MM.1S (cell line): ENCODE data around the gene FAXDC2.

Experiments
- DNase-seq: peaks from one replicate; pipeline ENCODE4 v3.0.0-alpha.2; 2015
- H2AFZ ChIP-seq: fragments of 300-600 bp; sonication (generic); 2 replicates; pipeline ENCODE4 v1.6.0; 2016; ENCODE audit warnings: antibody characterized with exemption, low read length
- H3F3A ChIP-seq: fragments of 300-600 bp; sonication (generic); 2 replicates; pipeline ENCODE4 v1.6.1; 2016; ENCODE audit warnings: mild to moderate bottlenecking, antibody characterized with exemption, low read length, moderate library complexity, mixed read lengths; ENCODE audit not compliant: insufficient read depth
- H3K27ac ChIP-seq: fragments of 300-600 bp; sonication (generic); 2 replicates; pipeline ENCODE4 v1.5.1; 2016; ENCODE audit warnings: mild to moderate bottlenecking, low read length
- H3K27me3 ChIP-seq: fragments of 300-600 bp; sonication (generic); replicated peaks from 2 replicates; pipeline ENCODE4 v1.6.0; 2016; ENCODE audit warnings: low read length; ENCODE audit not compliant: insufficient read depth
- H3K36me3 ChIP-seq: fragments of 300-600 bp; sonication (generic); replicated peaks from 2 replicates; pipeline ENCODE4 v1.6.1; 2016; ENCODE audit warnings: mild to moderate bottlenecking, low read length, mixed read lengths; ENCODE audit not compliant: insufficient read depth
- H3K4me1 ChIP-seq: fragments of 300-600 bp; sonication (generic); 2 replicates; pipeline ENCODE4 v1.6.1; 2016; ENCODE audit warnings: low read length, mixed read lengths
- H3K4me2 ChIP-seq: fragments of 300-600 bp; sonication (generic); 2 replicates; pipeline ENCODE4 v1.6.0; 2016; ENCODE audit warnings: low read depth, low read length
- H3K4me3 ChIP-seq: fragments of 300-600 bp; sonication (generic); 2 replicates; pipeline ENCODE4 v1.5.1; 2016; ENCODE audit warnings: low read length, mixed read lengths
- H3K79me2 ChIP-seq: fragments of 300-600 bp; sonication (generic); 2 replicates; pipeline ENCODE4 v1.6.1; 2016; ENCODE audit warnings: mixed run types, low read length, mixed read lengths
- H3K9ac ChIP-seq: fragments of 300-600 bp; sonication (generic); 2 replicates; pipeline ENCODE4 v1.6.1; 2016; ENCODE audit warnings: low read length, mixed read lengths
- H3K9me2 ChIP-seq: fragments of 300-600 bp; sonication (generic); replicated peaks from 2 replicates; pipeline ENCODE4 v1.6.1; 2016; ENCODE audit warnings: mild to moderate bottlenecking, low read length, mixed read lengths; ENCODE audit not compliant: insufficient read depth
- H3K9me3 ChIP-seq: fragments of 300-600 bp; sonication (generic); replicated peaks from 2 replicates; pipeline ENCODE4 v1.6.1; 2016; ENCODE audit warnings: mild to moderate bottlenecking, low read length, mixed read lengths; ENCODE audit not compliant: insufficient read depth
- H4K20me1 ChIP-seq: fragments of 300-600 bp; sonication (generic); 2 replicates; pipeline ENCODE4 v1.6.1; 2016; ENCODE audit warnings: mild to moderate bottlenecking, low read length, moderate library complexity, mixed read lengths; ENCODE audit not compliant: insufficient read depth
- EZH2 ChIP-seq: fragments of 300-600 bp; sonication (generic); optimal IDR thresholded peaks from 2 replicates; pipeline ENCODE3; 2017; ENCODE audit warnings: low read depth, mild to moderate bottlenecking, antibody characterized with exemption, low read length, mixed read lengths
- EZH2phosphoT487 ChIP-seq: fragments of 300-600 bp; sonication (generic); IDR thresholded peaks from 2 replicates; pipeline ENCODE4 v1.6.1; 2018; ENCODE audit warnings: antibody characterized with exemption, low read length
- TF ChIP-seq, protein P1 (sequence below): fragments of 300-600 bp; sonication (generic); IDR thresholded peaks from 2 replicates; pipeline ENCODE4 v1.5.1; 2016; ENCODE audit warnings: antibody characterized with exemption, low read length, mixed read lengths

Gene FAXDC2

DNA sequence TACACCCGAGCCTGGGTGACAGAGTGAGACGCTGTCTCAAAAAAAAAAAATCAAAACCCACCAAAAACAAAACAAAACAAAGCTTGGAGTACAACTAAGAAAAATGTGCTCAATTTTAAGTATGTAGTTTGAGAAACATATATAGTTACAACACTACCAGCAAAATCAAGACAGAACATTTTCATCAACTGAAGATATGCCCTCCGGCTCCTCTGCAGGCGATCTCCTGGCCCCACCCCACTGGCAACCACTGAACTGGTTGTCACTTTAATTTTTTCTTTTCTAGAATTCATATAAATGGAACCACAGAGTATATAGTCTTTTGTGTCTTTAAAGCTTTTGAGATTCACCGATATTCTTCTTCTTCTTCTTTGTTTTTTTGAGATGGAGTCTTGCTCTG lies 43.0 kb upstream of the FAXDC2 start:
- H3K4me1 ChIP-seq = no peaks in the 10 kb centered on the region
- no peak for DNase-seq
- no peaks in the 10 kb centered on the region for H3K9me2 ChIP-seq
- H4K20me1 ChIP-seq = no peaks in the 10 kb centered on the region
- H3K9me3 ChIP-seq = no peaks in the 10 kb centered on the region
- no peaks in the 10 kb centered on the region for H3K79me2 ChIP-seq
- H3F3A ChIP-seq = no peaks in the 10 kb centered on the region
- H3K27me3 ChIP-seq = no peaks in the 10 kb centered on the region
- H3K4me2 ChIP-seq = no peak overlapping the region
- no peak overlapping the region for H3K4me3 ChIP-seq
- no peak overlapping the region for H3K9ac ChIP-seq
- TF ChIP-seq EZH2 (no peak), EZH2phosphoT487 (no peak)
- TF ChIP-seq, protein P1, sequence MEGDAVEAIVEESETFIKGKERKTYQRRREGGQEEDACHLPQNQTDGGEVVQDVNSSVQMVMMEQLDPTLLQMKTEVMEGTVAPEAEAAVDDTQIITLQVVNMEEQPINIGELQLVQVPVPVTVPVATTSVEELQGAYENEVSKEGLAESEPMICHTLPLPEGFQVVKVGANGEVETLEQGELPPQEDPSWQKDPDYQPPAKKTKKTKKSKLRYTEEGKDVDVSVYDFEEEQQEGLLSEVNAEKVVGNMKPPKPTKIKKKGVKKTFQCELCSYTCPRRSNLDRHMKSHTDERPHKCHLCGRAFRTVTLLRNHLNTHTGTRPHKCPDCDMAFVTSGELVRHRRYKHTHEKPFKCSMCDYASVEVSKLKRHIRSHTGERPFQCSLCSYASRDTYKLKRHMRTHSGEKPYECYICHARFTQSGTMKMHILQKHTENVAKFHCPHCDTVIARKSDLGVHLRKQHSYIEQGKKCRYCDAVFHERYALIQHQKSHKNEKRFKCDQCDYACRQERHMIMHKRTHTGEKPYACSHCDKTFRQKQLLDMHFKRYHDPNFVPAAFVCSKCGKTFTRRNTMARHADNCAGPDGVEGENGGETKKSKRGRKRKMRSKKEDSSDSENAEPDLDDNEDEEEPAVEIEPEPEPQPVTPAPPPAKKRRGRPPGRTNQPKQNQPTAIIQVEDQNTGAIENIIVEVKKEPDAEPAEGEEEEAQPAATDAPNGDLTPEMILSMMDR = no peak
- H3K36me3 ChIP-seq = no peaks in the 10 kb centered on the region; the same call in none of the 2 replicates
- no peak overlapping the region for H2AFZ ChIP-seq
- H3K27ac ChIP-seq = no peak overlapping the region

DNA sequence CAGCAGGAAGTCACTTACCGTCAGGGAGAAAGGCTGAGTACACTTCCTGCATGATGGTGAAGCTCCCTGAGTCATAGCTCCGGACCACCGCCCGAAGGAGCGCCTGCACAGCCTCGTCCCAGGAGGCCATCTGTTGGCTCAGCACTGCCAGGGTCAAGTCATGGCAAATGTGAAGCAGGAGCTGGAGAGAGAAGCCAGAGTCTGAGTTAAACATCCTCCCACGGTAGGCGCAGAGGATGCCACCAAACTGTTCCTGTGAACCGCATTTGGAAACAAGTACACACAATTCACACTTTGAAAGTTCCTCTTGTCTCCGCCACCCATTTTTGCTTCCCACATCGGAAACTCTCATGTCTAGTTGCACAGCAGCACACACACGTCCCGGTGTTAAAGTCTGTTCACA lies 42.0 kb upstream of the FAXDC2 start:
- Histone ChIP-seq H3K27ac (no peak overlapping the region), H3K4me1 (no peaks in the 10 kb centered on the region), H3K4me3 (no peak overlapping the region), H3K9ac (no peak overlapping the region), H3K9me2 (no peaks in the 10 kb centered on the region), H3K79me2 (no peaks in the 10 kb centered on the region), H4K20me1 (no peaks in the 10 kb centered on the region), H3K9me3 (no peaks in the 10 kb centered on the region), H3K4me2 (no peak overlapping the region), H3F3A (no peaks in the 10 kb centered on the region), H3K27me3 (no peaks in the 10 kb centered on the region), H2AFZ (no peak overlapping the region), H3K36me3 (peaks cover 7% of the 10 kb centered on the region)
- DNase-seq = no peak
- TF ChIP-seq EZH2 (no peak), EZH2phosphoT487 (no peak)
- TF ChIP-seq, protein P1 = no peak

- no peak for TF ChIP-seq EZH2phosphoT487
- no peak for TF ChIP-seq EZH2
- TF ChIP-seq, protein P1 = no peak
- Histone ChIP-seq H3K9me3 (no peaks in the 10 kb centered on the region), H3K79me2 (no peaks in the 10 kb centered on the region), H4K20me1 (no peaks in the 10 kb centered on the region), H3K9ac (no peak overlapping the region), H3K4me2 (no peak overlapping the region), H3K4me1 (no peaks in the 10 kb centered on the region), H3K27me3 (no peaks in the 10 kb centered on the region), H3K27ac (no peak overlapping the region), H2AFZ (no peak overlapping the region), H3K9me2 (no peaks in the 10 kb centered on the region), H3F3A (no peaks in the 10 kb centered on the region), H3K4me3 (no peak overlapping the region), H3K36me3 (peaks cover 18% of the 10 kb centered on the region)
- DNase-seq = no peak
Observed at GRCh38 chr5:154885439-154885838, 35.0 kb upstream of the FAXDC2 start.
